IPS-NIHi7 (cell line): ENCODE results near the gene SLC52A1.
"Not testable (repeated sequence)": the region's sequence is repeated elsewhere in the genome, so short reads cannot be mapped to it uniquely, and the experiment has no call there.

ENCODE experiments used
- DNase-seq: peaks from one replicate; pipeline ENCODE4 v3.0.0; 2012; ENCODE audit warnings: mixed read lengths; ENCODE audit errors: extremely low spot score

Gene SLC52A1

DNA sequence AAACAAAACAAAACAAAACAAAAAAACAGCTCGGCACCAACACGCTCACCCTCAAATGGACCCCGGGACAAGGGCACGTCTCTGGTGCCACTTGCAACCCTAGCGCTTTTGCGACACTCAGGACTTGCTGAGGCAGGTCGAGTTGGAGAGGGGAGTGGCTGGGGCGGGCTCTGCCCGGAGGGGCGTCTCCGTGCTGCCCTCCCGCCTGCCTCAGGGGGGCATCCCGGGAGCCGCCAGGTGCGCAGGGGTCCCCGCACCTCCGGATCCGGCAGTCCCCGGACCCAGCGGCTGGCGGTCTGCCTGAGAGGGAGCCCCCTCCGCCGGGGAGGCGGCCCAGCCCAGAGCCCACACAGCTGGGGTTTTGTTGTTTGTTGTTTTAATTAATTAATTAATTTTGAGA, at the start of gene SLC52A1:
Gene SLC52A1, minus strand, starts transcription at position 112 of the 400 bp plus-strand sequence. CDS start 820 bp downstream, outside the sequence.
- DNase-seq = peak; percentile 42

DNA sequence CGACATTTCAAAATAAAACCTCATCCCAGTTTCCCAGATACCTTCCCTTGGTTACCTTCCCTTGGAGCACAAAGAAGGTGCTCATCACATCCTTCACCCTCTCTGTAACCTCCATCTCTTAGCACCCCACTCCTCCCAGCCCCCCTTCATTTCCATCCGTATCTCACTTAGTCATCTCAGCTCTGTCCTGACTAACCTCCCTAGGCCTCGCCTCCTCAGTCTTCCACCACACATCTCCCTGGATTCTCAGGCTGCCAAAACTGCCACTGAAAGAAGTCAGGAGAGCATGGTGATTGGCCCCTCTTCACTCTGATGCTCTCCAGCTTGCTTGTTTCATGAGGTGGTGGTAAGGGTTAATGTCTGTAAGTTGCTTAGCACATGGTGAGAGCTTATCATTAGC, 45.4 kb upstream of the SLC52A1 start:
- DNase-seq = no peak

DNA sequence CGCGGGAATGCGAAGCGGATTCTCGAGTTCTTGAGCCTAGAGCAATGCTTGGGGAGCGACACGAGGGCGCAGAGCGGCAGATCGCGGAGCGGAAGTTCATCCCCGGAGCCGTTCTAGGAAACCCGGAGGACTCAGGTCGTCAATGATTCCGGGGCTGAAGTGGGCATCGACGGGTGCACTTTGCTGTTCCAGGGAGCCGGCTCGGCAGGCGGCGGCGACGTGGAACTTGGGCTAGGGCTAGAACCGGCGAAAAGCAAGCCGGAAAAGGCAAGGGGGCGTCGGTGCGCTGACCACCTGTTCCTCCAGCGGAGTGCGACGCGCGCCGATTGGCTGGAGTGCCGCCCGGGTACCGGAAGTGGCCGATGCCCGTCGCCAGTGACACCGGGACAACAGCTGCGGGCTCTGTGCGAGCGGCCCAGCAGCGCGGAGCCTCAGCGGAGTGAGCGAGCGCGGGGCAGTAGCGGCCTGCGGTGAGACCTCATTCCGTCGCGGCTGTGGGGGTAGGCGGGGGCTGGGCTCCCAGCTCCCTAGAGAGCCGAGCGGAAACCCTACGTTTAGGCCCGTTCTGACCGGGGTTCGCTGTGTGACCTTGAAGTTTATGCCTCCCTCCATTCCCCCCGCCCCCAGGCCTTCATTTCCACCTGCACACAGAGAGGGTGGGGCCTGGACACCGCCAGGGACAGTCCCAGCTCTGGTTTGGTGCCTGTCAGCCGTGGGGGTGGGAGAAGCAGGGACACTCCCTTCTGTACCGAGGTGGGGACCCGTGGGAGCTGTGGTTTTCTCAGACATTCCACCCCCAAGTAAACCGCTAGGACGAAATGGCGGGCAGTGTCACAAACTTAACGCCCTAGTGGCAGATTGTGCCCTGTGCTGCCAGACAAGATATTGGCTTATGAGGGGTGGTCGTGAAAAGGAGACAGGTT, 43.1 kb upstream of the SLC52A1 start, which contains the start of gene ZFP3:
Gene ZFP3, plus strand, starts transcription at position 362 of the 923 bp plus-strand sequence. CDS start 13,038 bp downstream, outside the sequence.
- DNase-seq = peak; percentile 70

DNA sequence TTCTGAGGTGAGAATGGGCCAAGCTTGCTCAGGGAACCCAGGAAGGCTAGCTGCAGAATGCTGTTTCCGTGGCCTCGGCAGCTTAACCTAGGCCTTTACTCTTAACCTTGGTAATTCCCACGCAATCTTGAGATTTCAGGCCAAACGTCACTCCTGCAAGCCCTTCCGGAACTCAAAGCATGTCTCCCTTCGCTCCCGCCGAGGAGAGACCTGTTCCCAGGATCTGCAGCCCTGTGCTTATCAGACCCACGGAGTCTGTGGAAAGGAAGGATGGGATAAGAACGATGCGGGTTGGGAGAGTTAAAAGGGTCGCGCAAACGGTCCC, 42.5 kb upstream of the SLC52A1 start:
- DNase-seq = no peak

- not testable (repeated sequence) for DNase-seq
Observed at GRCh38 chr17:5077275-5077674, 42.0 kb upstream of the SLC52A1 start.

DNA sequence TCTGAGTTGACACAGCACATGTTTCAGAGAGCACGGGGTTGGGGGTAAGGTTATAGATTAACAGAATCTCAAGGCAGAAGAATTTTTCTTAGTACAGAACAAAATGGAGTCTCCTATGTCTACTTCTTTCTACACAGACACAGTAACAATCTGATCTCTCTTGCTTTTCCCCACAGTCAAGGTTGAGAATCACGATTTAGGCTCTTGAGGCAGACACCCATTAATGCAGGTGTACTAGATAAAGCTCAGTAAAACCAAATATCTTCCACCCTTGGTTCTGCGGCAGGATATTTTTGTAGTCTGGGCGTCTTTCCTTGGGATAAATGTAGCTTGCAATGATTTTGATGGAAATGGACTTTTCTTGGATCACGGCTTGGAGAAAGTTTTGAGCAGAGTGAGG, 40.2 kb upstream of the SLC52A1 start:
- DNase-seq = not testable (repeated sequence)

DNA sequence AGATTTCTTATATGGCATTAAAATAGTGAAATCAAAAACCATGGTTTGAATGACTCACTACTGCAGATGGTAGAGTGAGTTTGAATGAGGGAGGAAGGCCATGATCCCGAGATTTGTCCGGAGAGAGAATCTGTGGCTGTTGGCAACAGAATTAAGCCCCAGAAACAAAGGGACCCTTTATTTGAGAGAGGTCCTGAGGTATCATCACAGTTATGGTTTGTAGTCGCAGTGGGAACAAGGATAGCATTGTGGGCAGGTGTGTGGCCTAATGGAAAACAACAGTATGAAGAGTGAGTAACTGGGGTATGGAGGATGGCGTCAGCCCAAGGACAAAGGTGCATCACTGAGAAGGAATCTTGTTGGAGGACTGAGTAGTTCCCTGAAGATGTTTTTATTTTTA, 34.5 kb upstream of the SLC52A1 start:
- no peak for DNase-seq

DNA sequence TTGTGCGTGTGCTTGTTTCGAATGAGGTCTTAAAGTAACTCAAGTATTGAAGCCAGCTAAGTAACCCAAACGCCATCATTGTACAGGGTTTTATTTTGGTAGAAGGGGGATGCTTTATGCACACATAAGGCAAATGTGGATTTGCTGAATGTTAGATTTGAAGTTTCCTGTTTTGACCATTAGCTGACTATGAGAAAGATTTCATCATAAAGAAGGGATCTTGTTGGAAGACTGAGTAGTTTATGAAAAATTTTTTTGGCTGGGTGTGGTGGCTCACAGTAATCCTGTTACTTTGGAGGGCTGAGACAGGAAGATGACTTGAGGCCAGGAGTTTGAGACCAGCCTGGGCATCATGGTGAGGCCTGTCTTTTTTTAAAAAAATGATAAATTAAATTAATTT, 33.0 kb upstream of the SLC52A1 start:
- DNase-seq = no peak

- DNase-seq = no peak
Observed at GRCh38 chr17:5065227-5065744, 30.1 kb upstream of the SLC52A1 start.

- peak; percentile 32 for DNase-seq
Observed at GRCh38 chr17:5055543-5055942, 20.3 kb upstream of the SLC52A1 start.

- DNase-seq = no peak
Observed at GRCh38 chr17:5050278-5050677, 15.1 kb upstream of the SLC52A1 start.

DNA sequence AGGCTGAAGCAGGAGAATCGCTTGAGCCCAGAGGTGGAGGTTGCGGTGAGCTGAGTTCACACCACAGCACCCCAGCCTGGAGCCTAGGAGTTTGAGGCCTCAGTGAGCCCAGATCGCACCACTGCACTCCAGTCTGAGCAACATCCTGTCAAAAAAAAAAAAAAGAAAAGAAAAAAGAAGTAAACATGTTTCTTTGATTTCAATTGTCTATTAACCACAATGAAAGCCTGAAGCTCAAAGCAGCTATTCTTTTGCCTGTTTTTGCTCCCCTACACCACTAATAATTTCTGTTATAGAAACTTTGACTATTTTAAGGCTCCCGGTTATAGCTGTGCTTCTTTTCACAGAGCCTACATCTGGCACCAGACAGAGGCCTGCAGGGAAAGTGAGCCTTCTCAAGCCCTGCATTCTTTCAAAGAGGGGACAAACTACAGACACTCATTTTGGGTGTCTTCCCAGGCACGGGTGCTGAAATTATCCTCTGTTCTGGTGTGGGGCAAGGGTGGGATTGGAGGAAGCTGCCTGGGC, 14.2 kb upstream of the SLC52A1 start:
- DNase-seq = no peak

DNA sequence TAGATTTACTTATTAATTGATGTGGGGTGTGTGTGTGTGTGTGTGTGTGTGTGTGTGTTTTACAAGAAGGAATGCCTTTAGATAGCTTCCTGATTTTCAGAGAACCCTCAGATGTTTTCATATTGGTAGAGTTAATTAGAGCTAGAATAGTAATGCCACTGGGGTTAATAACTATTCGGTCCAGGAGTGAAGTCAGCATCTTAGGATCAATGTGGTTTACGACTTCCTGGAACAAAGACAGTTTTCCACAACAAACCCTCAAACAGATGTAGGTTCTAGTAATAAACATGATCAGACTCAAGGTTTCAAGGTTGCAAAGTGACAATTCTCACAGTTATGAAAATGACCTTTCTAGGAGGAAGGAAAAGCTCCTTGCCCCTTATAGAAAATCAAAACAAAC, 12.2 kb upstream of the SLC52A1 start:
- no peak for DNase-seq

DNA sequence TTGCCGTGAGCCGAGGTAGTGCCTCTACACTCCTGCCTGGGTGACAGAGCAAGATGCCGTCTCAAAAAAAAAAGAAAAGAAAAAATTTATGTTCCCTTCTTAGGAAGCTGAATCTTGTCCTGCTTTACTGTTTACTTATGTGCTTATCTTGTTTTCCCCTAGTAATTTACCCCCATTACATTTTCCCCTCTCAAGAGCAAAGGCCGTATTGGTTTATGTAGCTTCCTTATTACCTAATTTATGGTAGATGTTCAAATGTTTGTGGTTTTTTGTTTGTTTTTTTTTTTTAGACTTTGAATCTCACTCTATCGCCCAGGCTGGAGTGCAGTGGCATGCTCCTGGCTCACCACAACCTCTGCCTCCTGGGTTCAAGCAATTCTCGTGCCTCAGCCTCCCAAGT, 10.3 kb upstream of the SLC52A1 start:
- DNase-seq = no peak

DNA sequence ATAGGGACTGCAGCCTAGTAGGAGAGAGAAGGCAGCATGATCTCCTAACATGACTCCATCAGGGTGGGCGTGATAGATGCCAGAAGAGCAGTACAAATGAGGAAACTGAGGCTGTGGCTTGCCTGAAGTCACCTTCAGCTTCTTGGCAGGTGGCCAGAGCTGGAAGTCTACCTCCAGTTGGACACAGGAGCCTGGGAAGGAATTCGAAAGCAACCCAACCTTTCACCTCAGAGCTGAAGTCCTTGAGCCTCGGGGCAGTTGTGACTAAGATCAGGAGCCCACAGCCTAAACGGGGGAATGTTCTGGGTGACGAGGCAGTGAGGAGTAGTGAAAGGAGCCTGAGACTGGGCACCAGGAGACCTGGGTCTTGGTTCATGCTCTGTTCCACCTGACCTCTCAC, 9.4 kb upstream of the SLC52A1 start:
- DNase-seq = no peak

DNA sequence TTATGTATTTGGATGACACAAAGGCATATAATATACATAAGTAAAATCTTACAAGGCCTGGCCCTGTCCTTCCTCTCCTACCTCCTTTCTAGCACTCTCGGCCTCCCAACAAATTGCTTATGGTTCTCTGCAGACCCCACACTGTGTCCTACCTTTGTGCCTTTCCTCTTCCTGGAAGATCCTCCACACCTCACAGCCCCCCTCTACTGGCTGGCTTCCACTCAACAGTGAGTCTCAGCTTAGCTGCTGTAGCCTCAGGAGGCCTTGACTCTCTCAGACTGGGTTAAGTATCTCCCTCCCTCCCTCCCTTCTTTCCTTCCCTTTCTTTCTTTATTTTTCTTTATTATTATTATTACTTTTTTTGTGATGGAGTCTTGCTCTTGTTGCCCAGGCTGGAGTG, 8.3 kb upstream of the SLC52A1 start:
- DNase-seq = peak; percentile 62

DNA sequence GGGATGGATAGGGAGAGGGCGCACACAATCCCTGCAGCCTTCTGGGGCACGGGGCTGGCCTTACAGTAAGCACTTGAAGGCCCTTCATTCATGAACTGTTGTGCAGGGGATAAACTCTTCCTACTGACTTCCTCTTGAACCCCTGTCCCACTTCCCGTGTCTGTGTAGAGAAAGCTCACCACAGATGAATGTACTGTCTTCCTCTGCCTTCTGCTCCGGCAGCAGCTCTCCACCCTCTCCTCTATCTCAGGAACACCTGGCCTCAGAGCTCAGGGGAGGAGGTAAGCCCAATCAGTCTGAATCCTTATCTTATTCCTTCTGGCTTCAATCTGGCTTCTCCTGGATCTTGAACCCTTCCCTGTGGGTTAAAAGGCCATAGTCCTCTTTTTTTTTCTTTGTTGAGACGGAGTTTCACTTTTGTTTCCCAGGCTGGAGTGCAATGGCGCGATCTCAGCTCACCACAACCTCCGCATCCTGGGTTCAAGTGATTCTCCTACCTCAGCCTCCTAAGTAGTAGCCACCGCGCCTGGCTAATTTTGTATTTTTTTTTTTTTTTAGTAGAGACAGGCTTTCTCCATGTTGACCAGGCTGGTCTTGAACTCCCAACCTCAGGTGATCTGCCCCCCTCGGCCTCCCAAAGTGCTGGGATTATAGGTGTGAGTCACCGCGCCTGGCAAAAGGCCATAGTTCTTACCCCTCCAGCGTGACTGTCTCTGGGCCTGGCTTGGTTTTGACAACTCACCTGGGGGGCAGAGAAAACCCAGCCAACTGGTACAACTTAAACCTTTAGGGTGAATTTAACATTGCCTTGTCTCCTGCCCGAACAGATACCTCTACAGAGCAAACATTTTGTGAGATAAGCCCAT, 7.2 kb upstream of the SLC52A1 start:
- DNase-seq = no peak

- no peak for DNase-seq
Observed at GRCh38 chr17:5034651-5035050, 575 bp downstream of the SLC52A1 start.

- no peak for DNase-seq
Observed at GRCh38 chr17:5034063-5034462, 1.2 kb downstream of the SLC52A1 start.

DNA sequence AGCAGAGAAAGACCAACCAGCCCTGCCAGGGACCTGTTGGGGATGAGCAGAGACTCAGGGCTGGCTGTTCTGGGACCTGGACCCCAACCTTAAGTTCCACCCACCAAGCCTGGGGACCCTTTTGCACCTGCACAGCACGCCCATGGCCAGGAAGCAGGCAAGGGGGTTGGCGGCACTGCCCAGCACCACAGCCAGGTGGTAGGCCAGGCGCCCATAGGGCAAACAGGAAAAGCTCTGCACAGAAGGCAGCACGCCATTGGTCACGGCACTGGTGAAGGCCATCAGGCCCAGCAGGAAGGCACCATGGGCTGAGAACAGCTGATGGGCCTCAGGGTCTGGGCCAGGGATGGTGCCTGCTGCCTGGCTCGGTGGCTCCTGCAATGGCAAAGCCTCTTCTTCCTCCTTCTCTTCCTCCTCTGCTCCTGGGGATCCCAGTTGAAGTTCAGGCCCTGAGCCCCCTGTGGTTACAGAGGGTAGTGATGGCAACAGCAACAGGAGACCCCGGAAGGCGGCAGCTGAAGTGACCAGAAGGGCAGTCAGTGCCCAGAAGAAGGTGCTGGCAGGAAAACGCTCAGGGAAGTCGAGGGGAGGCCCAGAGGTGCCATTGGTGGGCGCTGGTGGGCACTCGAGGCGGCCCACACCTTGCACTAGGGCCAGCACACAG, 1.7 kb downstream of the SLC52A1 start:
- no peak for DNase-seq

GRCh38 chr17:5032865-5033264, 2.4 kb downstream of the SLC52A1 start:
- DNase-seq = no peak
